B cell (primary cell): ENCODE results near the gene PTPN13. TPM values are rescaled to one million over a fixed set of nuclear protein-coding genes. Genes with fewer than 3 reads are reported as not detected.

ENCODE experiments used
- ATAC-seq: fragments of 200-7000 bp; cut with Tn5 transposase; one replicate; pipeline ENCODE4 v1.10.0; 2021; ENCODE audit warnings: low read depth, mild to moderate bottlenecking, moderate number of reproducible peaks, moderate library complexity
- CTCF ChIA-PET: fragments of 350-600 bp; sonication (Branson Sonifier 250); formaldehyde crosslinking; loops from one replicate; lab custom pipeline; 2021; ENCODE audit warnings: antibody characterized with exemption, inconsistent platforms; lab: Charles Lee
- POLR2A ChIA-PET: fragments of 350-600 bp; sonication (Branson Sonifier 250); formaldehyde crosslinking; loops from one replicate; lab custom pipeline; 2021; ENCODE audit warnings: antibody characterized with exemption; lab: Charles Lee
- DNase-seq: peaks from one replicate; pipeline ENCODE4 v3.0.0; 2013
- H2AFZ ChIP-seq: 2 replicates; pipeline ENCODE4 v1.6.1; 2012; ENCODE audit warnings: mild to moderate bottlenecking, low read depth, low read length; ENCODE audit not compliant: insufficient read depth, poor library complexity, severe bottlenecking
- H3K27ac ChIP-seq, 2 donors: 1 replicate in 1 of 2; 2 replicates in 1 of 2; pipeline ENCODE4 v1.5.1; 2012 to 2013; ENCODE audit warnings: low read length in 2 of 2, mild to moderate bottlenecking in 2 of 2, moderate library complexity in 1 of 2
- H3K27me3 ChIP-seq, 4 experiments: fragments of 200-600 bp in 1 of 4; sonication (generic) in 1 of 4; replicated peaks in 1 of 4; 1 replicate in 2 of 4; 2 replicates in 2 of 4; pipeline versions ENCODE4 v1.6.1 to v1.7.0; 2013 to 2016; ENCODE audit warnings: low read length in 3 of 4, mild to moderate bottlenecking in 2 of 4, mixed read lengths in 1 of 4, moderate library complexity in 1 of 4; ENCODE audit not compliant: insufficient read depth in 4 of 4, control insufficient read depth in 3 of 4; ENCODE audit errors: control extremely low read depth in 1 of 4
- H3K36me3 ChIP-seq, 2 experiments: replicated peaks in 1 of 2; 1 replicate in 1 of 2; 2 replicates in 1 of 2; pipeline versions ENCODE4 v1.6.1 to v1.7.1; 2013; ENCODE audit warnings: low read length in 1 of 2; ENCODE audit not compliant: insufficient read depth in 2 of 2, control insufficient read depth in 1 of 2; ENCODE audit errors: control extremely low read depth in 1 of 2, extremely low read depth in 1 of 2
- H3K4me1 ChIP-seq, 2 donors: fragments of 200-600 bp in 1 of 2; sonication (generic) in 1 of 2; 1 replicate in 1 of 2; 2 replicates in 1 of 2; pipeline versions ENCODE4 v1.5.1 to v1.6.1; 2013 to 2017; ENCODE audit warnings: low read length in 2 of 2; ENCODE audit not compliant: control insufficient read depth in 2 of 2, insufficient read depth in 2 of 2
- H3K4me2 ChIP-seq: replicated peaks from 2 replicates; pipeline ENCODE3; 2012; ENCODE audit warnings: mild to moderate bottlenecking, low read depth, low read length; ENCODE audit not compliant: poor library complexity, severe bottlenecking
- H3K4me3 ChIP-seq, 5 experiments: fragments of 200-600 bp in 1 of 5; sonication (generic) in 1 of 5; 1 replicate in 3 of 5; 2 replicates in 2 of 5; pipeline versions ENCODE4 v1.5.1 to v1.7.0; 2011 to 2016; ENCODE audit warnings: low read length in 4 of 5, mild to moderate bottlenecking in 4 of 5, low read depth in 2 of 5, control low read depth in 1 of 5, moderate library complexity in 1 of 5; ENCODE audit not compliant: insufficient read depth in 1 of 5; ENCODE audit errors: control extremely low read depth in 1 of 5, extremely low read depth in 1 of 5
- H3K79me2 ChIP-seq: fragments of 200-600 bp; sonication (generic); one replicate; pipeline ENCODE4 v1.6.0; 2016; ENCODE audit warnings: low read length; ENCODE audit not compliant: control insufficient read depth, insufficient read depth
- H3K9ac ChIP-seq: fragments of 200-600 bp; sonication (generic); 2 replicates; pipeline ENCODE4 v1.6.1; 2017; ENCODE audit warnings: mild to moderate bottlenecking, low read length, moderate library complexity
- H3K9me3 ChIP-seq, 3 donors: one replicate each; pipeline versions ENCODE4 v1.6.1 to v1.7.1; 2013; ENCODE audit warnings: low read length in 2 of 3; ENCODE audit not compliant: control insufficient read depth in 2 of 3, insufficient read depth in 1 of 3; ENCODE audit errors: control extremely low read depth in 1 of 3
- H4K20me1 ChIP-seq: 2 replicates; pipeline ENCODE4 v1.6.0; 2012; ENCODE audit warnings: mild to moderate bottlenecking, low read length; ENCODE audit not compliant: insufficient read depth, control insufficient read depth, poor library complexity, severe bottlenecking
- H3K27ac Mint-ChIP-seq: one replicate; pipeline ENCODE4 v1.8.0; 2021; ENCODE audit warnings: mixed read lengths
- H3K27me3 Mint-ChIP-seq: one replicate; pipeline ENCODE4 v1.8.0; 2021; ENCODE audit warnings: mixed read lengths
- H3K4me1 Mint-ChIP-seq: one replicate; pipeline ENCODE4 v1.8.0; 2021; ENCODE audit warnings: mixed read lengths
- H3K4me3 Mint-ChIP-seq: one replicate; pipeline ENCODE4 v1.8.0; 2021; ENCODE audit warnings: mixed read lengths
- H3K9me3 Mint-ChIP-seq: one replicate; pipeline ENCODE4 v1.8.0; 2022; ENCODE audit warnings: mixed read lengths; ENCODE audit not compliant: insufficient read depth
- CTCF ChIP-seq: fragments of 200-600 bp; IDR thresholded peaks from one replicate; pipeline ENCODE4 v1.8.0; 2022; ENCODE audit warnings: antibody characterized with exemption, mild to moderate bottlenecking
- EZH2 ChIP-seq: IDR thresholded peaks from 2 replicates; pipeline ENCODE4 v1.6.1; 2012; ENCODE audit warnings: borderline replicate concordance, low read depth, mild to moderate bottlenecking, moderate library complexity, low read length; ENCODE audit not compliant: insufficient read depth, poor library complexity, severe bottlenecking
- WGBS: methylation state at CpG from one replicate; pipeline ENCODE4 v1.1.5; 2013; ENCODE audit warnings: missing lambda C conversion rate; ENCODE audit not compliant: insufficient coverage; 5-methylcytosine and 5-hydroxymethylcytosine counted together
- intact Hi-C: fragments of 100-400 bp; cut with micrococcal nuclease; formaldehyde crosslinking; loops from one replicate; pipeline ENCODE4 v1.10.0; 2022
- polyA minus RNA-seq: library from RNA; depleted of rRNA, polyadenylated mRNA; stranded (reverse); fragments of >200 nt; gene quantifications from 2 replicates; pipeline ENCODE4 v1.2.3, GENCODE V29; 2012
- polyA plus RNA-seq: library from polyadenylated mRNA; depleted of rRNA; stranded (reverse); fragments of >200 nt; gene quantifications from 2 replicates; pipeline ENCODE4 v1.2.3, GENCODE V29; 2012
- total RNA-seq, 2 donors: library from RNA; stranded (reverse); fragments of 120-200 nt in 1 of 2; gene quantifications; 1 replicate in 1 of 2; 2 replicates in 1 of 2; pipeline versions ENCODE4 v1.2.3 to v1.2.4, GENCODE V29; 2013 to 2022

The PTPN13 gene
- total RNA-seq (0.68 and 0.91 TPM in 2 replicates), polyA plus RNA-seq (0.01 TPM in 1 of 2 replicates, not detected in the other), polyA minus RNA-seq (0.36 TPM in 1 of 2 replicates, not detected in the other)
- 0.35 TPM for total RNA-seq (2013)

- intact Hi-C loops = no loop called here
- peak within 1 kb of the TSS; percentile 86 for H3K4me3 Mint-ChIP-seq
Observed at GRCh38 chr4:86593688-86594558, at the start of gene PTPN13. Gene PTPN13 (plus strand): TSS chr4:86594315. CDS start chr4:86635257, 40,942 bp downstream.

More at GRCh38 chr4:86593688-86594558, at the start of gene PTPN13:
- peaks cover 0 to 28% (median 22%) of the 10 kb centered on the region in 4 experiments for H3K27me3 ChIP-seq
- peaks cover 48% of the 10 kb centered on the region for H3K27me3 Mint-ChIP-seq
- CTCF ChIA-PET = interaction anchor here (0.7 kb wide), 1 partner anchor 95 kb away, joined by 3 read pairs; no protein-coding TSS in a partner anchor
- H3K9me3 Mint-ChIP-seq = no peaks in the 10 kb centered on the region
- peak within 1 kb of the TSS; percentile 73 for H2AFZ ChIP-seq
- peaks cover 16 to 20% of the 10 kb centered on the region in 2 donors for H3K4me1 ChIP-seq
- under 1% methylated on average over 42 of the region's 60 CpGs for WGBS
- no peaks in the 10 kb centered on the region for H4K20me1 ChIP-seq
- DNase-seq = peak; percentile 71
- peak within 1 kb of the TSS; percentile 55 for H3K9ac ChIP-seq
- H3K27ac ChIP-seq = no peak within 1 kb of the TSS
- H3K9me3 ChIP-seq = no peaks in the 10 kb centered on the region
- peak within 1 kb of the TSS; percentile 38 to 69 (median 47) for H3K4me3 ChIP-seq
- POLR2A ChIA-PET = interaction anchor here (0.6 kb wide), 1 partner anchor 341 kb away, joined by 3 read pairs; no protein-coding TSS in a partner anchor
- no peaks in the 10 kb centered on the region for H3K36me3 ChIP-seq
- peak; percentile 90 for ATAC-seq
- H3K27ac Mint-ChIP-seq = peak within 1 kb of the TSS; percentile 20
- H3K79me2 ChIP-seq = no peaks in the 10 kb centered on the region
- TF ChIP-seq EZH2 (no peak), CTCF (no peak)
- H3K4me1 Mint-ChIP-seq = peaks cover 19% of the 10 kb centered on the region
- H3K4me2 ChIP-seq = peak within 1 kb of the TSS; percentile 74
